ENCODE measurements around the gene APBB2.

DNA sequence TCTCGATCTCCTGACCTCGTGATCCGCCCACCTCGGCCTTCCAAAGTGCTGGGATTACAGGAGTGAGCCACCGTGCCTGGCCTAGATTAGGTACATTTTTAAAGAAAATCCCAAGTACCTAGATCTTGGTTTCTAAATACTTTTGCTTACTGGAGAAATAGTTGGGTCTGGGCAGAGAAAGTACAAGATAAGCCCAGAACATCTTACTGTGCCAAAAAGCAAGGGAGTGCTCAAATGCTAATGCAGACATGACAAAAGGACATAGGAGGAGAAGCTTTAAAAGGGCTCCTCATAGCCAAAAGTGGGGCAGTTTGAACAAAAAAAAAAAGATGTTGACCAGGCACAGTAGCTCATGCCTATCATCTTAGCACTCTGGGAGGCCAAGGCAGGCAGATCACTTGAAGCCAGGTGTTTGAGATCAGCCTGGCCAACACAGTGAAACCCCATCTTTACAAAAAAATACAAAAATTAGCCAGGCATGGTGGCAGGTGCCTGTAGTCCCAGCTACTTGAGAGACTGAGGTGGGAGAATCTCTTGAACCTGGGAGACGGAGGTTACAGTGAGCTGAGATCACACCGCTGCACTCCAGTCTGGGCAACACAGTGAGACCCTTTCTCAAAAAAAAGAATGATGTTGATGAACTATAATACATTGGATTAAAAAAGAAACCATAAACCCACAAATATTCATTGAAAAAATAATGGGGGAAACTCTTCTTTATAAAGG, 107.5 kb downstream of the APBB2 start:
- TF ChIP-seq EZH2 (IDR thresholded peaks at IDR 0.05) (no peak), POLR2AphosphoS5 (IDR thresholded peaks at IDR 0.05; ENCODE audit: borderline replicate concordance, low read depth, low read length) (no peak)
